Neural cell (in vitro differentiated cells): Measurements from ENCODE around the gene KIF4A. TPM values are rescaled to one million over a fixed set of nuclear protein-coding genes. Genes with fewer than 3 reads are reported as not detected.

ENCODE experiments used
- H2AFZ ChIP-seq: fragments of 200-600, 300-800 bp; sonication (generic), shearing (Covaris generic); 2 replicates; pipeline ENCODE4 v1.6.0; 2014; ENCODE audit warnings: low read depth, mild to moderate bottlenecking, antibody characterized with exemption, low read length, moderate library complexity
- H3F3A ChIP-seq: fragments of 200-600 bp; shearing (Covaris generic); 2 replicates; pipeline ENCODE4 v1.6.1; 2016; ENCODE audit warnings: mild to moderate bottlenecking, moderate library complexity, mixed read lengths, antibody characterized with exemption, low read length; ENCODE audit not compliant: insufficient read depth, poor library complexity, severe bottlenecking
- H3K27ac ChIP-seq: fragments of 200-600, 300-800 bp; sonication (generic), shearing (Covaris generic); 2 replicates; pipeline ENCODE4 v1.5.1; 2014; ENCODE audit warnings: mild to moderate bottlenecking, low read length, moderate library complexity
- H3K27me3 ChIP-seq: fragments of 300-800, 200-600 bp; sonication (generic), shearing (Covaris generic); 2 replicates; pipeline ENCODE4 v1.6.0; 2014; ENCODE audit warnings: mild to moderate bottlenecking, low read depth, low read length, moderate library complexity; ENCODE audit not compliant: insufficient read depth
- H3K36me3 ChIP-seq: fragments of 300-800, 200-600 bp; sonication (generic), shearing (Covaris generic); 2 replicates; pipeline ENCODE4 v1.5.1; 2014; ENCODE audit warnings: mild to moderate bottlenecking, antibody characterized with exemption, low read length, moderate library complexity; ENCODE audit not compliant: insufficient read depth
- H3K4me2 ChIP-seq: fragments of 300-800, 200-600 bp; sonication (generic), shearing (Covaris generic); 2 replicates; pipeline ENCODE4 v1.6.0; 2014; ENCODE audit warnings: mild to moderate bottlenecking, low read length
- H3K4me3 ChIP-seq: fragments of 300-800, 200-600 bp; sonication (generic), shearing (Covaris generic); 2 replicates; pipeline ENCODE4 v1.5.1; 2014; ENCODE audit warnings: mild to moderate bottlenecking, low read length, moderate library complexity
- H3K79me2 ChIP-seq: fragments of 200-600 bp; shearing (Covaris generic); replicated peaks from 2 replicates; pipeline ENCODE4 v1.6.0; 2014; ENCODE audit warnings: mild to moderate bottlenecking, low read length, moderate library complexity; ENCODE audit not compliant: insufficient read depth
- H3K9ac ChIP-seq: fragments of 300-800, 200-600 bp; sonication (generic), shearing (Covaris generic); 2 replicates; pipeline ENCODE4 v1.6.1; 2016; ENCODE audit warnings: mild to moderate bottlenecking, low read length, mixed read lengths
- H3K9me2 ChIP-seq: fragments of 200-600 bp; shearing (Covaris generic); 2 replicates; pipeline ENCODE4 v1.6.1; 2016; ENCODE audit warnings: mild to moderate bottlenecking, low read length, mixed read lengths; ENCODE audit not compliant: insufficient read depth
- H3K9me3 ChIP-seq: fragments of 200-600, 300-800 bp; sonication (generic), shearing (Covaris generic); 2 replicates; pipeline ENCODE4 v1.6.1; 2016; ENCODE audit warnings: mild to moderate bottlenecking, mixed run types, low read length, moderate library complexity, mixed read lengths
- H4K20me1 ChIP-seq: fragments of 200-600 bp; shearing (Covaris generic); 2 replicates; pipeline ENCODE4 v1.6.1; 2016; ENCODE audit warnings: mild to moderate bottlenecking, mixed run types; ENCODE audit not compliant: insufficient read depth
- CTCF ChIP-seq: fragments of 450-650 bp; IDR thresholded peaks from 2 replicates; pipeline ENCODE4 v1.5.1; 2014; ENCODE audit warnings: antibody characterized with exemption, mild to moderate bottlenecking, moderate library complexity; ENCODE audit not compliant: poor library complexity, severe bottlenecking
- EP300 ChIP-seq: fragments of 450-650 bp; conservative IDR thresholded peaks from 2 replicates; pipeline ENCODE4 v1.6.1; 2014; ENCODE audit warnings: antibody characterized with exemption, mild to moderate bottlenecking, moderate library complexity; ENCODE audit not compliant: poor library complexity, severe bottlenecking
- EZH2 ChIP-seq: fragments of 200-600, 300-800 bp; shearing (Covaris generic), sonication (generic); IDR thresholded peaks from 2 replicates; pipeline ENCODE4 v1.6.1; 2014; ENCODE audit warnings: antibody characterized with exemption, low read length, borderline replicate concordance, mild to moderate bottlenecking; ENCODE audit not compliant: insufficient read depth, poor library complexity, severe bottlenecking
- MXI1 ChIP-seq: fragments of 450-650 bp; conservative IDR thresholded peaks from 2 replicates; pipeline ENCODE4 v1.6.1; 2014; ENCODE audit warnings: antibody characterized with exemption, mild to moderate bottlenecking; ENCODE audit not compliant: poor library complexity, severe bottlenecking
- POLR2AphosphoS5 ChIP-seq: IDR thresholded peaks from 2 replicates; pipeline ENCODE4 v1.6.1; 2012
- RAD21 ChIP-seq: fragments of 450-650 bp; conservative IDR thresholded peaks from 2 replicates; pipeline ENCODE4 v1.6.1; 2014; ENCODE audit warnings: antibody characterized with exemption, mild to moderate bottlenecking, moderate library complexity
- REST ChIP-seq: IDR thresholded peaks from 2 replicates; pipeline ENCODE4 v1.6.1; 2012; ENCODE audit warnings: borderline replicate concordance
- SMC3 ChIP-seq: fragments of 450-650 bp; conservative IDR thresholded peaks from 2 replicates; pipeline ENCODE4 v1.6.1; 2014; ENCODE audit warnings: antibody characterized with exemption, mild to moderate bottlenecking, moderate library complexity; ENCODE audit not compliant: poor library complexity
- TAF1 ChIP-seq: IDR thresholded peaks from 2 replicates; pipeline ENCODE4 v1.6.1; 2012; ENCODE audit warnings: low read depth
- polyA plus RNA-seq: library from polyadenylated mRNA; depleted of rRNA; stranded (reverse); fragments of >200 nt; gene quantifications from 2 replicates; pipeline ENCODE4 v1.2.3, GENCODE V29; 2014

The KIF4A gene
- polyA plus RNA-seq, 1 donor from 2014 or later, result 1.1 TPM

- Histone ChIP-seq H3K9me3 (no peaks in the 10 kb centered on the region), H3K79me2 (no peaks in the 10 kb centered on the region), H3K27me3 (no peaks in the 10 kb centered on the region), H4K20me1 (no peaks in the 10 kb centered on the region), H3K36me3 (no peaks in the 10 kb centered on the region), H3K9me2 (no peaks in the 10 kb centered on the region), H3F3A (no peaks in the 10 kb centered on the region), H3K27ac (no peak overlapping the region), H3K4me3 (no peak overlapping the region), H3K4me2 (no peak overlapping the region), H3K9ac (no peak overlapping the region), H2AFZ (no peak overlapping the region)
- TF ChIP-seq EP300, result no peak
- no peak for TF ChIP-seq TAF1
- TF ChIP-seq EZH2, result no peak
- no peak for TF ChIP-seq REST
- no peak for TF ChIP-seq POLR2AphosphoS5
- TF ChIP-seq MXI1, result no peak
Measured at GRCh38 chrX:70424801-70425200, 134.9 kb downstream of the KIF4A start.

- H2AFZ ChIP-seq, result no peak overlapping the region
- H3K79me2 ChIP-seq, result no peaks in the 10 kb centered on the region
- H3K9ac ChIP-seq, result no peak overlapping the region
- no peaks in the 10 kb centered on the region for H3K36me3 ChIP-seq
- no peaks in the 10 kb centered on the region for H3K9me3 ChIP-seq
- TF ChIP-seq SMC3 (no peak), TAF1 (no peak), CTCF (no peak), EZH2 (no peak), REST (no peak), EP300 (no peak), POLR2AphosphoS5 (no peak), RAD21 (no peak), MXI1 (no peak)
- no peaks in the 10 kb centered on the region for H3F3A ChIP-seq
- H3K9me2 ChIP-seq, result no peaks in the 10 kb centered on the region
- H3K4me3 ChIP-seq, result no peak overlapping the region
- no peak overlapping the region for H3K4me2 ChIP-seq
- no peaks in the 10 kb centered on the region for H4K20me1 ChIP-seq
- H3K27me3 ChIP-seq, result no peaks in the 10 kb centered on the region
- H3K27ac ChIP-seq, result no peak overlapping the region
Measured at GRCh38 chrX:70426286-70427278, 136.7 kb downstream of the KIF4A start.
